Measurements from ENCODE around the gene MPHOSPH10.
A peak's percentile ranks its signal among the peaks of the same experiment; 100 is the strongest.
"Not testable (repeated sequence)": the region's sequence is repeated elsewhere in the genome, so short reads cannot be mapped to it uniquely, and the experiment has no call there.

MPHOSPH10 gene, protein sequence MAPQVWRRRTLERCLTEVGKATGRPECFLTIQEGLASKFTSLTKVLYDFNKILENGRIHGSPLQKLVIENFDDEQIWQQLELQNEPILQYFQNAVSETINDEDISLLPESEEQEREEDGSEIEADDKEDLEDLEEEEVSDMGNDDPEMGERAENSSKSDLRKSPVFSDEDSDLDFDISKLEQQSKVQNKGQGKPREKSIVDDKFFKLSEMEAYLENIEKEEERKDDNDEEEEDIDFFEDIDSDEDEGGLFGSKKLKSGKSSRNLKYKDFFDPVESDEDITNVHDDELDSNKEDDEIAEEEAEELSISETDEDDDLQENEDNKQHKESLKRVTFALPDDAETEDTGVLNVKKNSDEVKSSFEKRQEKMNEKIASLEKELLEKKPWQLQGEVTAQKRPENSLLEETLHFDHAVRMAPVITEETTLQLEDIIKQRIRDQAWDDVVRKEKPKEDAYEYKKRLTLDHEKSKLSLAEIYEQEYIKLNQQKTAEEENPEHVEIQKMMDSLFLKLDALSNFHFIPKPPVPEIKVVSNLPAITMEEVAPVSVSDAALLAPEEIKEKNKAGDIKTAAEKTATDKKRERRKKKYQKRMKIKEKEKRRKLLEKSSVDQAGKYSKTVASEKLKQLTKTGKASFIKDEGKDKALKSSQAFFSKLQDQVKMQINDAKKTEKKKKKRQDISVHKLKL

DNA sequence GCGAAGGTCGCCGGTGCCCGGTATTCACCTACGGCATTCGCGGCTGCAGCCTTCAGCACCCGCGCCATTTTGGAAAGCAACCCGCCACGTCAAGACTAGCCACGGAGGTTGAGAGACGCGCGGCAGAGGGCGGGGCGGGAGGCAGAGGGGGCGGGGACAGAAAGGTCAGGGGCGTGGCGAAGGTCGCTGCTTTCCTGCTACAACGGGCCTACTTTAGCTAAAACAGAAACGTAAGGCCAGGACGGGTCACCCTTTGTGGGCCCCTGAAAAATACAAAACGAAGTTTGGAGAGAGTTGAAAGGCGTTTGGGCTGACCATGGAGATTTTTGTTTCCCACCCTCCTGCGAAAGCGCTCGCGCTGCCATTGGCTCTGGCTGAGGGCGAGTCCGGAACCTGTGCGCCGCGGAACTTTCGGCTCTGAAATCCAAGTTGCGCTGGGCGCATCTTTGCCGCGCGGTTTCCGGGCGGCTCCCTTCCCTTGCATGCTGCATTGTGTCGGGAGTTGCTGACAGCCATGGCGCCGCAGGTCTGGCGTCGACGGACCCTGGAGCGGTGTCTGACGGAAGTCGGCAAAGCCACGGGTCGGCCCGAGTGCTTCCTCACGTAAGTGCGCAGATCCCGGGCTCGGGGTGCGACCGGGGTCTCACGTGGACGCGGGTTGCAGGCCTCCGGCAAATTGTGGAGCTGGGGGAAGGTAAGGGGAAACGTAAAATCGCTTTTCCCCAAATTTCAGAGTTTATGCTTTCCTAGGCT lies at the start of gene MPHOSPH10, which contains the start of gene MCEE:
MPHOSPH10 (plus strand) TSS at position 483 of the 753 bp plus-strand sequence; CDS start at position 515, 32 bp downstream.
MCEE (minus strand) TSS at position 78 of the 753 bp plus-strand sequence; CDS start at position 68, 10 bp downstream.
- H3K27me3 Mint-ChIP-seq: no peaks in the 10 kb centered on the region
- H3K27ac Mint-ChIP-seq: peak within 1 kb of the TSS; percentile 58 to 97
- no peak within 1 kb of the TSS for H3K4me3 Mint-ChIP-seq
- ATAC-seq: peak; percentile 97
- peaks cover 8% of the 10 kb centered on the region for H3K4me1 Mint-ChIP-seq
- no peaks in the 10 kb centered on the region for H3K9me3 Mint-ChIP-seq
- DNase-seq: peak; percentile 90 to 93

DNA sequence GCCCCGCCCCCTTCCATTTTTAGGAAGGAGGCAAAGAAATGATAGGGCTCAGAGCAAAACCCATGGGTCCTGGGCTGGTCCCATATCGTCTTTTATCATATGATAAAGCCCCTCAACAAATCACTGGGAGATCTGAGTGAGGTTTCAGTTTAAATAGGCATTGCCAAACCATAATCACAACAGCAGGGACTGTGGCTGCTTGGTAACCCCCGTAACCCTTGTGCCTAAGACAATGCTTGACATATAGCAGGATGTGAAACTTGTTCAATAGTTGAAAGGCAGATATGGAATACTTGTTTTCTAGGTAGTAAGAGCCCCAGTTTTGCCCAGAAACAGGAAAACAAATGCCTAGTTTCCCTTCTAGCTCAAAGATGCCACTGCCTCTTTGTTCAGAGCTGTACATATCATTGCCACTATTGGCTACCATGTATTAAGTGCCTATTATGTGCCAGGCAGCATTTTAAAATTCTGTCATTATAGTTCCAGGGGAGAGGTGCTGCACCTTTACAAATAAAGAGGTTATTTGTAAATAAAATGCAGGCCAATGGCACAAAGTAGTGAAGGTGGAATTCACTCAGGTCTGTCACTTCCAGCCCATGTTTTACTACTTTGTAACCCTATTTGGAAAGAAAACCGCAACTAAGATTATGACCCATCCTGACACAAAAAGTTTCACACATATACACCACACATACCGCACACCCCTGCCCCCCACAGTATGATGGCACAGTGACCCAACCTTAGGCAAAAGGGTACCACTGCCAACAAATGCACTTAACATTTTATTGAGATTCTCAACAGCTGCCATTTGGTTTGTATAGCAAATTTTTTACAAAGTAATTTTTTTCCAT lies 47.8 kb upstream of the MPHOSPH10 start:
- Mint-ChIP-seq H3K4me1 (peaks cover 19% of the 10 kb centered on the region), H3K27me3 (no peaks in the 10 kb centered on the region), H3K9me3 (no peaks in the 10 kb centered on the region), H3K4me3 (peak overlapping the region; percentile 8 to 46), H3K27ac (peak overlapping the region in 1 of 2 donors; percentile 72)
- peak; percentile 36 to 73 for DNase-seq
- ATAC-seq: peak; percentile 98

DNA sequence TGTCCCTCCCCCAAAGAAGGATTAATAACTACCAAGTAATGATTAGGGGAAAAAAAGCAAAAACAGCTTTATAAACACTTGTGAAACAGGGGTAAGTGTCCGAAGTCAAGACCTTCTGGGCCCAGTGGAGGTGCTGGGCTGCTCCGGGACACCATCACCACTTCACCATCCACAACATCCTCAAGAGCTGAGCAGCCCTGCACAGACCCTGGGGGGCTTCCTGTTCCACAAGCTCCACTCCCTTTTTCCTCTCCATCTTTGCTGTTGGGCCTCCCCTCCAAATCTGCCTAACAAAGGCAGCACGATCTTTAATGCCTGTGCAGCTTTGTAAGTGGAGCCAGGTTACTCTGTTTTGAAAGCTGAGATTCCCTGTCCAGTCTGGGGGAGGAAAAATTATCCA lies 47.1 kb upstream of the MPHOSPH10 start:
- H3K4me1 Mint-ChIP-seq: peaks cover 19% of the 10 kb centered on the region
- DNase-seq, H3K4me3 Mint-ChIP-seq, H3K27me3 Mint-ChIP-seq, ATAC-seq, H3K27ac Mint-ChIP-seq, H3K9me3 Mint-ChIP-seq: not testable (repeated sequence)

DNA sequence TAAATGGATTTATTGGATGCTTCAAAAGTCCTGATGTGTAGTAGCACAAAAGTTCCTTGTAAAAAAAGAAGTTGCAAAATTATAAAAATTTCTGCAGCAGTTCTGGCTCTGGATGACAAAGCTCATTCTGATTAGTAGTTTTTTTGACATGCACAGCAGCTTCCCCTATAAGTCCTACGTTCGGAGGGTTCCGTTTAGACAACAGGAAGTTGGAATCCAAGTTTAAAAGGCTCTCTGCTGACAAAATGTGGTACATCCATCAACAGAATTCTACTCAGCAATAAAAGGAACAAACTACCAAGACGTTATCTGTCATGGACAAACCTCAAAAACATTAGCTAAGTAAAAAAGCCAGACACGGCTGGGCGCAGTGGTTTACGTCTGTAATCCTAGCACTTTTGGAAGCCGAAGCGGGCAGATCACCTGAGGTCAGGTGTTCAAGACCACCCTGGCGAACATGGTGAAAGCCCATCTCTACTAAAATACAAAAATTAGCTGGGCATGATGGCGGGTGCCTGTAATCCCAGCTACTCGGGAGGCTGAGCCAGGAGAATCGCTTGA lies 46.6 kb upstream of the MPHOSPH10 start:
- not testable (repeated sequence) for H3K27me3 Mint-ChIP-seq, H3K9me3 Mint-ChIP-seq, ATAC-seq, DNase-seq, H3K4me3 Mint-ChIP-seq
- H3K4me1 Mint-ChIP-seq: peaks cover 19% of the 10 kb centered on the region
- H3K27ac Mint-ChIP-seq: peak overlapping the region in 1 of 2 donors; percentile 35

DNA sequence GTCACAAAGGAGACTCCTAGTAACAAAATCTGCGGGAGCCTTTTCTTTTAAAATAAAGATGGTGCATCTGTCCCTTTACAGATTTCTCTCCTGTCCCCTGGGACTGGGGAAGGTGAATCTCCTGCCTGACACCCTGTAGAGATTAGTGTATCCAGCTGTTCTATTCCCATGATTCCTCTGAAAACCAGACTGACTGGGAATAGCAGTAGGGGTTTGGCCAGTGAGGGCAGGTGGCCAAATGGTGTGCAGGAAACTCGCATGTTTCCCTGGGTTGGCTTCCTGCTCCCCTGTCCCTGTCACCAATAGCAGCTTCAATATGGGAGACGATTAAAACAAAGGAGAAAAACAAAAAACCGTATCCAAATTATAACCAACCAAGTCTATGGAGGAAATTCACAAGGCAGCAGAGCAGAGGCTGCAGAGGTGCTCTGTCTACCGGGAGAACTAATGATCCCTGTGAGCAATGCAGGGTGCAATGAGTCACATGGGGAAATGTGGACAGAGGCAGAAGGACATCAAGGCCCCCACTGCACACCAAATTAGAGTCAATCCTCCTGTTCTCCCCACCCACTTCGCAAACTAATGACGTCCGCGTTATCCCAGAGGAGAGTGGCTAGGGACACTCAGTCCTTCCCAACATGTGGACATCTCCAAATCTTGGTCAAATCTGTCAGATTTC lies 45.0 kb upstream of the MPHOSPH10 start:
- H3K27ac Mint-ChIP-seq, ATAC-seq, H3K9me3 Mint-ChIP-seq, DNase-seq, H3K4me3 Mint-ChIP-seq: not testable (repeated sequence)
- peaks cover 10% of the 10 kb centered on the region for H3K27me3 Mint-ChIP-seq
- H3K4me1 Mint-ChIP-seq: peaks cover 19% of the 10 kb centered on the region

DNA sequence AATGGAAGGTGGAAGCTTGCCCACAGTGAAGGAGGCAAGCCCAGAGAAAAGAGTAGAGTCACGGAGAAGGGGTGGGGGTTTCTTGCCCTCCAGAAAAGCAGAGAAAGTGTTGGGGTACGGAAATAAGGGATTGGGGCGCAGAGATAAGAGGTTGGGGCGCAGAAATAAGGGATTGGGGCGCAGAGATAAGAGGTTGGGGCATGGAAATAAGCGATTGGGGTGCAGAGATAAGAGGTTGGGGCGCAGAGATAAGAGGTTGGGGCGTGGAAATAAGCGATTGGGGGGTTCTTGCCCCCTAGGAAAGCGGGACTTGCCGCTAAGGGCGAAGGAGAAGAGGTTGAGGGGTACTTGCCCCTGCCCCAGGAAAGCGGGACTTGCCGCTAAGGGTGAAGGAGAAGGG lies 41.0 kb upstream of the MPHOSPH10 start:
- peaks cover 12% of the 10 kb centered on the region for H3K27me3 Mint-ChIP-seq
- H3K9me3 Mint-ChIP-seq, ATAC-seq, H3K27ac Mint-ChIP-seq, DNase-seq, H3K4me3 Mint-ChIP-seq, H3K4me1 Mint-ChIP-seq: not testable (repeated sequence)

DNA sequence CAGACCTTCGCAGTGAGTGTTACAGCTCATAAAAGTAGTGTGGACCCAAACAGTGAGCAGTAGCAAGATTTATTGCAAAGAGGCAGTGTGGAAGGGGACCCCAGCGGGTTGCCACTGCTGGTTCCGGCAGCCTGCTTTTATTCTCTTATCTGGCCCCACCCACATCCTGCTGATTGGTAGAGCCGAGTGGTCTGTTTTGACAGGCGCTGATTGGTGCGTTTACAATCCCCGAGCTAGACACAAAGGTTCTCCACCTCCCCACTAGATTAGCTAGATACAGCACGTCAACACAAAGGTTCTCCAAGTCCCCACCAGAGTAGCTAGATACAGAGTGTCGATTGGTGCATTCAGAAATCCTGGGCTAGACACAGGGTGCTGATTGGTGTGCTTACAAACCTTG lies 38.6 kb upstream of the MPHOSPH10 start:
- not testable (repeated sequence) for H3K4me3 Mint-ChIP-seq, H3K4me1 Mint-ChIP-seq, H3K27ac Mint-ChIP-seq, H3K9me3 Mint-ChIP-seq, DNase-seq, ATAC-seq
- peaks cover 12% of the 10 kb centered on the region for H3K27me3 Mint-ChIP-seq

DNA sequence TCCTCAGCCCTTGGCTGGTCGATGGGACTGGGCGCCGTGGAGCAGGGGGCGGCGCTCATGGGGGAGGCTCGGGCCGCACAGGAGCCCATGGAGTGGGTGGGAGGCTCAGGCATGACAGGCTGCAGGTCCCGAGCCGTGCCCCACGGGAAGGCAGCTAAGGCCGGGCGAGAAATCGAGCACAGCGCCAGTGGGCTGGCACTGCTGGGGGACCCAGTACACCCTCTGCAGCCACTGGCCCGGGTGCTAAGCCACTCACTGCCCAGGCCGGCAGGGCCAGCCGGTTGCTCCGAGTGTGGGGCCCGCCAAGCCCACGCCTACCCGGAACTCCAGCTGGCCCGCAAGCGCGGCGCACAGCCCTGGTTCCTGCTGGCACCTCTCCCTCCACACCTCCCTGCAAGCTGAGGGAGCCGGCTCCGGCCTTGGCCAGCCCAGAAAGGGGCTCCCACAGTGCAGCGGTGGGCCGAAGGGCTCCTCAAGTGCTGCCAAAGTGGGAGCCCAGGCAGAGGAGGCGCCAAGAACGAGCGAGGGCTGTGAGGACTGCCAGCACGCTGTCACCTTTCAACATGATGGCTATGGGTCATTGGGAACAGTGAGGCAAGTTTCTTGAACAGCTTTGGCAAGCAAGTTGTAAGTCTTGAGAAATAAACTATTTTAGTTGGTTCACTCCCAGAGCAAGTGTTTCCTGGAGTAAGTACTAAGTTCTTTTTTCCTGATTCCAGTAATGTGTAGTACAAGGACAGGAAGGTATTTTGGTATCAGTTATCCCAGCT lies 37.8 kb upstream of the MPHOSPH10 start:
- not testable (repeated sequence) for DNase-seq, H3K4me3 Mint-ChIP-seq, H3K9me3 Mint-ChIP-seq, ATAC-seq, H3K4me1 Mint-ChIP-seq, H3K27ac Mint-ChIP-seq
- H3K27me3 Mint-ChIP-seq: peaks cover 12% of the 10 kb centered on the region

DNA sequence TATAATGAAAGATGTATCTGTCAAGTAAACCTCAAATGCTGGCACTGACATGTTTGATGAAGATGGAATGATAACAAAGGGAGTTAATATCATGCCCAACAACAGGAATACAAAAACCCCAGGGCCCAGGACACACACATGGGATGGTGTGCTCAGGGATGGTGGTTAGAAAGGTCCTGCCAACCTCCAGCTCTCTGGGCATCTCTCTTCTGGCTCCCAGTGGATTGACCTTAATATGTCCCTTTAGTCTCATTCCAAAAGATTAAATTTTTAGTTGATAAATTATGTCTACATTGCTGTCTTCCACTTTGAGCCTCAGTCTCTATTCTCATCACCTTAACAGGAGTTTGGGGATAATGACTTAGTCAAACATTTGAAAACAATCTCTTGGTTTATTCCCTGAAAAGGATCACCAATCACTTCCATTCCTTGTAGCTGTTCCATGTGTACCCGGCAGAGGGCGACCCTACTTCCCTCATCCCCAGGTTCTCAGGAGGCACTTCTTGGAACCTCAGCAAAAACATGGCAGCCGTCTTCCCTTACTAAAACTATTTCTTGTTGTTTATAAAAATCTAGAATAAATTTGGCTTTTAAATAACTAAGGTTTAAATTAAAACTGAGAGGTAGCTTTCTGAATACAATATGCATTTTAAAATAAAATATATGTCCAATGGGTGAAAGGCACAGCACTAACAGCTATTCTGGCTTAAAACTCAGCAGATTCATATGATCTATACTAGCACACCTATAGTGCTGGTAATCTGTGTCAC lies 30.1 kb upstream of the MPHOSPH10 start:
- Mint-ChIP-seq H3K27me3 (peaks cover 7% of the 10 kb centered on the region), H3K9me3 (peaks cover 2 to 3% of the 10 kb centered on the region in 2 donors), H3K27ac (no peak overlapping the region), H3K4me3 (no peak overlapping the region), H3K4me1 (no peaks in the 10 kb centered on the region)
- DNase-seq (peak; percentile 19 to 38), ATAC-seq (peak; percentile 63)

DNA sequence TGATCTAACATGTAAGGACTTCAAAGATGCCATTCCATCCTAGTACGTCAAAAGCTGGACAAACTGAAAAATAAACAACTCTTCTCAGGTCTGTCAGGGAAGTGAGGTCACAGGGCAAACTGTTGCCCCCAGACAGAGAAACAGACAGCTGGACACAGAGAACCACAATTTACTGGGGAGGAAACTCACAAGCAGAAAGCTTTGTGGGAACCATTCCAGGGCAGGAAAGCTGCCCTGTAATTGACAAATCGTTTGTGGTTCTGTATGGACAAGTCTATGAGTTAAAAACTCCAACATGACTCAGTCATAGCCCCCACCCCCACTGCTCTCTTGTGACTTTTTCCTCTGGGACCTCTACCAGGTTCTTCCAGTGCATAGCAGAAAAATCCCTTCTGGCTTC lies 28.8 kb upstream of the MPHOSPH10 start:
- Mint-ChIP-seq H3K4me3 (no peak overlapping the region), H3K4me1 (no peaks in the 10 kb centered on the region), H3K27ac (peak overlapping the region in 1 of 2 donors; percentile 77)

DNA sequence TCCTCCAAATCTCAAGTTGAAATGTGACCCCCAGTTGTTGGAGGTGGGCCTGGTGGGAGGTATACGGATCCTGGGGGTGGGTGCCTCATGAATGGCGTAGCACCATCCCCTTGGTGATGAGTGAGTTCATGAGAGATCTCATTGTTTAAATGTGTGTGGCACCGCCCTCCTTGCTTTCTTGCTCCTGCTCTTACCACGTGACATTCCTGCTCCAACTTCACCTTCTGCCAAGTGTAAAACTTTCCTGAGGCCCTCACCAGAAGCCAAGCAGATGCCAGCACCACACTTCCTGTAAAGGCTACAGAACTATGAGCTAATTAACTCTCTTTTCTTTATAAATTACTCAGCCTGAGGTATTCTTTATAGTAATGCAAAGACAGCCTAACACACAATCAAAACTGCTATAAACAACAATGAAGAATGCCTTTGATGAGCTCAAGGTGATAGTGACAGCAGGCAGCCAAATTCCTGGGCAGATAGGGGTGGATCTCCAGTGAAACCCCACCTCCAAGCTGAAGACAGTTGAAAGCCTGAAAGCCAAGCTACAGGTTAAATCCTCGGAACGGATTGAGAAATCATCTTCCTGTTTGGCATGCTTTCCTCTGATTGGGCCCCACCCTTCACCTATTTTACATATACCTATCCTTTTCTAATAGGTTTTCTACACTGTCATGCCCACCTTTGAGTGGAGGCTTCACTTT lies 27.3 kb upstream of the MPHOSPH10 start:
- Mint-ChIP-seq H3K4me1 (no peaks in the 10 kb centered on the region), H3K4me3 (no peak overlapping the region), H3K9me3 (peaks cover 5 to 8% of the 10 kb centered on the region in 2 donors), H3K27me3 (peaks cover 7% of the 10 kb centered on the region), H3K27ac (no peak overlapping the region)
- DNase-seq (no peak), ATAC-seq (no peak)

More for the DNA sequence above, 28.8 kb upstream of the MPHOSPH10 start:
- DNase-seq (no peak), ATAC-seq (no peak)
- Mint-ChIP-seq H3K9me3 (peaks cover 5 to 8% of the 10 kb centered on the region in 2 donors), H3K27me3 (peaks cover 7% of the 10 kb centered on the region)

DNA sequence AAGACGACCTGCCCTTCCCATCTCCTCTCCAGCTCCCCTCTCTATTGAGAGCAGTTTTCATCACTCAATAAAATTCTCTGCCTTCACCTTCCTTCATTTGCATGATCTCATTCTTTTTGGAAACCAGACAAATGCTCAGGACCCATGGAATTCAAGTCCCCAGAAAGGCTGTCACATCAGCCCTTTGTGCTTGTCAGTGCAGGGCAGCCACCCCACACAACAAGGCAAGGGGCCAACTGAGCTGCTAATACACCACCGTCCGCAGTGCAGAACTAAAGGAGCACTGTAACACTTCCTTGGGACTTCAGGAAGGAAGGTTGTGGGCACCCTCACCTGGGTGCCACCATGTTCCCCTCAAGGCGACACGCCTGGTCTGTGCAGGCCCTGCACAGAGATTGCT lies 26.6 kb upstream of the MPHOSPH10 start:
- ATAC-seq: no peak
- H3K27me3 Mint-ChIP-seq: peaks cover 5% of the 10 kb centered on the region
- no peak for DNase-seq
- no peak overlapping the region for H3K27ac Mint-ChIP-seq
- H3K9me3 Mint-ChIP-seq: peaks cover 5 to 8% of the 10 kb centered on the region in 2 donors
- no peaks in the 10 kb centered on the region for H3K4me1 Mint-ChIP-seq
- H3K4me3 Mint-ChIP-seq: no peak overlapping the region

Data from stimulated activated naive CD8-positive, alpha-beta T cell treated with anti-CD3 and anti-CD28 coated beads, Interleukin-15, amount 100 ng/mL, for 72 hours (primary cell).